Activated B cell treated with CpG ODN at 0.5 μM for 24 hours (primary cell): ENCODE results near the gene HTR2A. TPM values are rescaled to one million over a fixed set of nuclear protein-coding genes. Genes with fewer than 3 reads are reported as not detected.

Experiments used
- ATAC-seq: fragments of 200-7000 bp; cut with Tn5 transposase; one replicate; pipeline ENCODE4 v1.10.0; 2021; ENCODE audit warnings: low read depth, mild to moderate bottlenecking, moderate library complexity
- CTCF ChIA-PET: fragments of 350-600 bp; sonication (Branson Sonifier 250); formaldehyde crosslinking; loops from one replicate; lab custom pipeline; 2021; ENCODE audit warnings: antibody characterized with exemption; lab: Charles Lee
- POLR2A ChIA-PET: fragments of 350-600 bp; sonication (Branson Sonifier 250); formaldehyde crosslinking; loops from one replicate; lab custom pipeline; 2021; ENCODE audit warnings: antibody characterized with exemption; lab: Charles Lee
- DNase-seq: peaks from one replicate; pipeline ENCODE4 v3.0.0; 2022
- H3K27ac Mint-ChIP-seq: one replicate; pipeline ENCODE4 v1.8.0; 2020; ENCODE audit warnings: mixed read lengths
- H3K27me3 Mint-ChIP-seq: one replicate; pipeline ENCODE4 v1.8.0; 2021; ENCODE audit warnings: mixed read lengths
- H3K36me3 Mint-ChIP-seq: one replicate; pipeline ENCODE4 v1.8.0; 2021; ENCODE audit warnings: low read depth, mixed read lengths
- H3K4me1 Mint-ChIP-seq: one replicate; pipeline ENCODE4 v1.8.0; 2021; ENCODE audit warnings: mixed read lengths
- H3K4me3 Mint-ChIP-seq: one replicate; pipeline ENCODE4 v1.8.0; 2020; ENCODE audit warnings: mild to moderate bottlenecking, mixed read lengths
- H3K9me3 Mint-ChIP-seq: one replicate; pipeline ENCODE4 v1.8.0; 2020; ENCODE audit warnings: mixed read lengths
- CTCF ChIP-seq: fragments of 200-600 bp; IDR thresholded peaks from one replicate; pipeline ENCODE4 v1.8.0; 2022; ENCODE audit warnings: antibody characterized with exemption, mild to moderate bottlenecking
- intact Hi-C: fragments of 100-400 bp; cut with micrococcal nuclease; formaldehyde crosslinking; loops from one replicate; pipeline ENCODE4 v1.15.1; 2024
- total RNA-seq: library from RNA; stranded (reverse); gene quantifications from 2 replicates; pipeline ENCODE4 v1.2.3, GENCODE V29; 2022

Gene HTR2A
- total RNA-seq, 1 donor from 2014 or later, result not detected

GRCh38 chr13:46795321-46795720 lies 101.5 kb downstream of the HTR2A start:
- Mint-ChIP-seq H3K36me3 (peaks cover 31% of the 10 kb centered on the region), H3K4me1 (peaks cover 38% of the 10 kb centered on the region), H3K27ac (no peak overlapping the region), H3K27me3 (no peaks in the 10 kb centered on the region), H3K4me3 (peak overlapping the region; percentile 65), H3K9me3 (no peaks in the 10 kb centered on the region)
- POLR2A ChIA-PET, result no interaction called here
- CTCF ChIA-PET, result no interaction called here
- no peak for DNase-seq
- ATAC-seq, result no peak
- intact Hi-C loops, result loop anchor here (5.0 to 10.0 kb wide), 2 partner anchors 581 to 1242 kb away; partner anchors contain the start of genes LRRC63 and NUDT15
- TF ChIP-seq CTCF, result no peak

- Mint-ChIP-seq H3K9me3 (no peaks in the 10 kb centered on the region), H3K27me3 (no peaks in the 10 kb centered on the region), H3K36me3 (peaks cover 71% of the 10 kb centered on the region), H3K4me1 (no peaks in the 10 kb centered on the region), H3K4me3 (no peak overlapping the region), H3K27ac (no peak overlapping the region)
- POLR2A ChIA-PET, result no interaction called here
- DNase-seq (no peak), ATAC-seq (no peak)
- no peak for TF ChIP-seq CTCF
- intact Hi-C loops, result no loop called here
- CTCF ChIA-PET, result no interaction called here
These were observed 113.3 kb downstream of the HTR2A start for GRCh38 chr13:46783504-46783903.

- H3K27ac Mint-ChIP-seq, result no peak overlapping the region
- no peaks in the 10 kb centered on the region for H3K9me3 Mint-ChIP-seq
- POLR2A ChIA-PET, result interaction anchor here (0.9 kb wide), 1 partner anchor 14 kb away, joined by 3 read pairs; no protein-coding TSS in a partner anchor
- no peak overlapping the region for H3K4me3 Mint-ChIP-seq
- H3K36me3 Mint-ChIP-seq, result peaks cover 71% of the 10 kb centered on the region
- CTCF ChIA-PET, result no interaction called here
- no peak for TF ChIP-seq CTCF
- ATAC-seq (no peak), DNase-seq (no peak)
- no peaks in the 10 kb centered on the region for H3K4me1 Mint-ChIP-seq
- no peaks in the 10 kb centered on the region for H3K27me3 Mint-ChIP-seq
- intact Hi-C loops, result no loop called here
These were observed 114.2 kb downstream of the HTR2A start for GRCh38 chr13:46782691-46783090.

GRCh38 chr13:46782066-46782465 lies 114.8 kb downstream of the HTR2A start:
- ChIA-PET CTCF (no interaction called here), POLR2A (interaction anchor here (0.9 kb wide), 1 partner anchor 14 kb away, joined by 3 read pairs; no protein-coding TSS in a partner anchor)
- no peaks in the 10 kb centered on the region for H3K9me3 Mint-ChIP-seq
- no peaks in the 10 kb centered on the region for H3K4me1 Mint-ChIP-seq
- ATAC-seq (no peak), DNase-seq (no peak)
- no peak overlapping the region for H3K27ac Mint-ChIP-seq
- no peak for TF ChIP-seq CTCF
- peaks cover 70% of the 10 kb centered on the region for H3K36me3 Mint-ChIP-seq
- H3K27me3 Mint-ChIP-seq, result no peaks in the 10 kb centered on the region
- intact Hi-C loops, result no loop called here
- no peak overlapping the region for H3K4me3 Mint-ChIP-seq

Other genes with a start within 250 kb of the HTR2A start
- gene ESD, start 99.9 kb downstream of the HTR2A start, total RNA-seq, result 73.5 and 74.2 TPM in 2 replicates